ENCODE measurements around the gene MAT2A. TPM values are rescaled to one million over a fixed set of nuclear protein-coding genes. Genes with fewer than 3 reads are reported as not detected.

The MAT2A gene
- total and polyA plus RNA-seq, 9 of the 15 experiments (the other 6 are each of a cell fraction or from before 2014, with no cell fraction given) = 130 to 1,027 (median 240) TPM

GRCh38 chr2:85557130-85557529 lies 18.2 kb downstream of the MAT2A start:
- intact Hi-C loops (cut with micrococcal nuclease) = no loop called here
- peaks cover 12 to 13% of the 10 kb centered on the region in 2 experiments; a peak in 4 of 5 replicates for H3K4me1 ChIP-seq (replicated peaks in 1 of 2; ENCODE audit: control insufficient read depth in 2 of 2, insufficient read depth in 2 of 2, low read length in 2 of 2)
- no peak for ATAC-seq
- H3K4me3 ChIP-seq = no peak overlapping the region
- no peak overlapping the region for H2AFZ ChIP-seq (ENCODE audit: low read depth, low read length)
- DNase-seq (ENCODE audit: extremely low read depth in 1 of 4, low spot score in 3 of 4) = no peak
- H3K9me3 ChIP-seq (replicated peaks; ENCODE audit: control insufficient read depth, insufficient read depth, low read depth, low read length) = no peaks in the 10 kb centered on the region
- peaks cover 64% of the 10 kb centered on the region for H3K36me3 ChIP-seq (ENCODE audit: control insufficient read depth, insufficient read depth, low read length)
- 90% methylated on average over 5 of the region's 5 CpGs for WGBS (ENCODE audit: insufficient coverage, low coverage, missing lambda C conversion rate)
- in situ Hi-C loops (cut with MboI) = loop anchor here (5.0 kb wide), 1 partner anchor 140 kb away; the partner anchor contains the start of gene SH2D6
- H3K27me3 ChIP-seq (ENCODE audit: control insufficient read depth in 2 of 2, insufficient read depth in 2 of 2, low read length in 2 of 2) = no peaks in the 10 kb centered on the region
- no peak overlapping the region for H3K4me2 ChIP-seq (ENCODE audit: insufficient read depth, low read length)
- FAIRE-seq = no peak
- no peaks in the 10 kb centered on the region for H4K20me1 ChIP-seq (replicated peaks; ENCODE audit: control insufficient read depth, insufficient read depth, low read length)
- no peak overlapping the region for H3K9ac ChIP-seq (ENCODE audit: insufficient read depth in 1 of 2, low read depth in 2 of 2, low read length in 2 of 2)
- peaks cover 3% of the 10 kb centered on the region for H3K9me1 ChIP-seq (ENCODE audit: control insufficient read depth, insufficient read depth, low read length)
- no peak overlapping the region for H3K27ac ChIP-seq (ENCODE audit: extremely low read depth, low read depth, low read length)
- CTCF ChIA-PET (ENCODE audit: low intra/inter-chr PET ratio) = no interaction called here
- POLR2A ChIA-PET = interaction anchor here (0.8 to 24.3 kb wide), 4 partner anchors 12 to 139 kb away, joined by 3 to 1576 read pairs (median 181); partner anchors contain the start of genes CAPG, MAT2A, RNF181 and SH2D6
- no TSS peak for BruUV-seq (replicated peaks)
- H3K79me2 ChIP-seq (ENCODE audit: control insufficient read depth, insufficient read depth, low read length) = peaks cover 35% of the 10 kb centered on the region
- TF ChIP-seq FOXK1 (CRISPR knock-in tag; IDR thresholded peaks at IDR 0.05; ENCODE audit: borderline replicate concordance) (no peak), SNRNP70 (optimal IDR thresholded peaks at IDR 0.05; ENCODE audit: low read depth, low read length) (no peak), ZC3H4 (CRISPR knock-in tag; IDR thresholded peaks at IDR 0.05; ENCODE audit: borderline replicate concordance) (no peak), RCOR1 (IDR thresholded peaks at IDR 0.05; ENCODE audit: borderline replicate concordance in 1 of 2, low read depth in 2 of 2, low read length in 2 of 2) (no peak), ILF3 (IDR thresholded peaks at IDR 0.05; ENCODE audit: borderline replicate concordance) (no peak), EHMT2 (IDR thresholded peaks at IDR 0.05) (no peak), NEUROD1 (IDR thresholded peaks at IDR 0.05; ENCODE audit: borderline replicate concordance, low read depth, low read length, partially characterized antibody) (no peak), CREBBP (IDR thresholded peaks at IDR 0.05; ENCODE audit: low read depth, low read length) (no peak), SOX6 (IDR thresholded peaks at IDR 0.05) (no peak), PHTF2 (CRISPR knock-in tag; IDR thresholded peaks at IDR 0.05) (no peak), PHF20 (IDR thresholded peaks at IDR 0.05; ENCODE audit: partially characterized antibody) (no peak), MYBL2 (IDR thresholded peaks at IDR 0.05; ENCODE audit: low read depth) (no peak), MYBL2 (CRISPR knock-in tag; IDR thresholded peaks at IDR 0.05; ENCODE audit: borderline replicate concordance) (no peak), MTA3 (IDR thresholded peaks at IDR 0.05; ENCODE audit: borderline replicate concordance) (no peak), ZNF146 (CRISPR knock-in tag; IDR thresholded peaks at IDR 0.05; ENCODE audit: unreplicated experiment) (no peak)

Measured in K562 (cell line).